ENCODE data around the gene ADPRHL1. TPM values are rescaled to one million over a fixed set of nuclear protein-coding genes. Genes with fewer than 3 reads are reported as not detected.
A peak's percentile ranks its signal among the peaks of the same experiment; 100 is the strongest.

The ADPRHL1 gene
- total RNA-seq, 1 experiment from 2014 or later = 2.7 TPM

DNA sequence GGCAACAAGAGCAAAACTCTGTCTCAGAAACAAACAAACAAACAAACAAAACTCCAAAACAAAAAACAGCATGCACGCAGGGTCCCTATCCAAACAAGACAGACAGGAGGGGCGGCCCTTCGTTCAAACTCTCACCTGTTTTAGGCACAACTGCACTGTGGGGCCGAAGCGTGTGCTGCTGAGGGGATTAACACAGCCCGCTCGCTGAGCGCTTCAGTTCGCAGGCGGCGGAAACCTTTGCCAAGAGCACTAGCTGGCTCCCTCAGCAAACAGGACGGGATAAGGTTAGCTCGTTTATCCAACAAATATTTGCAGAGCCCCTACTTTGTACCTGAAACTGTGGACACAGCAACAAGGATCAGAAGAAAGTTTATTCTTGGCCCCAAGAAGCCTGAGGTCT is 1.6 kb upstream of the ADPRHL1 start:
- Histone ChIP-seq H2BK5ac (ENCODE audit: insufficient read length, low read length) (no peak overlapping the region), H3K4me2 (ENCODE audit: insufficient read depth, insufficient read length, low read length) (no peak overlapping the region), H3K79me2 (ENCODE audit: insufficient read depth, low read length) (no peaks in the 10 kb centered on the region), H2BK12ac (ENCODE audit: insufficient read length, low read depth, low read length) (no peak overlapping the region), H3K23me2 (ENCODE audit: insufficient read length, low read depth, low read length, poor library complexity, severe bottlenecking) (no peaks in the 10 kb centered on the region), H3K4me1 (ENCODE audit: insufficient read depth, low read length) (no peaks in the 10 kb centered on the region), H3K23ac (ENCODE audit: insufficient read length, low read depth, low read length) (no peak overlapping the region), H2BK120ac (ENCODE audit: low read depth, low read length, poor library complexity, severe bottlenecking) (no peak overlapping the region), H3K56ac (ENCODE audit: insufficient read length, low read depth, low read length) (no peak overlapping the region), H2BK15ac (ENCODE audit: low read depth, low read length) (no peak overlapping the region), H4K5ac (ENCODE audit: insufficient read length, low read depth, low read length) (no peak overlapping the region), H3K4ac (ENCODE audit: low read depth, low read length) (no peak overlapping the region), H3T11ph (ENCODE audit: low read length) (no peak overlapping the region), H4K91ac (ENCODE audit: insufficient read length, low read depth, low read length) (no peak overlapping the region), H2AK5ac (ENCODE audit: insufficient read length, low read length) (no peak overlapping the region), H4K8ac (replicated peaks; ENCODE audit: insufficient read length, low read depth, low read length) (no peak overlapping the region), H3K18ac (ENCODE audit: insufficient read length, low read depth, low read length) (no peak overlapping the region), H3K27me3 (ENCODE audit: insufficient read depth, low read length) (no peaks in the 10 kb centered on the region), H2AFZ (ENCODE audit: low read length) (no peak overlapping the region), H4K20me1 (ENCODE audit: control insufficient read depth, insufficient read depth, insufficient read length) (no peaks in the 10 kb centered on the region), H3K9ac (ENCODE audit: extremely low read depth, insufficient read length, low read length) (no peak overlapping the region), H3K79me1 (ENCODE audit: insufficient read depth, low read depth, low read length, poor library complexity, severe bottlenecking) (no peaks in the 10 kb centered on the region), H3K9me3 (ENCODE audit: control insufficient read depth, low read depth, low read length) (no peaks in the 10 kb centered on the region), H3K27ac (ENCODE audit: insufficient read length, low read depth, low read length) (no peak overlapping the region), H3K14ac (ENCODE audit: insufficient read depth, low read length) (no peak overlapping the region), H2BK20ac (ENCODE audit: low read depth, low read length, poor library complexity, severe bottlenecking) (no peak overlapping the region)
- Mint-ChIP-seq H3K27ac (peak overlapping the region; percentile 33 to 77 (median 57); a peak in 3 of 7 replicates), H3K27me3 (ENCODE audit: low read depth) (peaks cover 2% of the 10 kb centered on the region; the same call in 1 of the 2 replicates), H3K9me3 (no peaks in the 10 kb centered on the region), H3K4me1 (peaks cover 4 to 11% of the 10 kb centered on the region in 2 experiments; a peak in 3 of 4 replicates), H3K36me3 (ENCODE audit: insufficient read depth in 1 of 3, low read depth in 3 of 3) (peaks cover 31 to 69% (median 60%) of the 10 kb centered on the region in 3 experiments), H3K4me3 (no peak overlapping the region)
- TF ChIP-seq, protein P1, sequence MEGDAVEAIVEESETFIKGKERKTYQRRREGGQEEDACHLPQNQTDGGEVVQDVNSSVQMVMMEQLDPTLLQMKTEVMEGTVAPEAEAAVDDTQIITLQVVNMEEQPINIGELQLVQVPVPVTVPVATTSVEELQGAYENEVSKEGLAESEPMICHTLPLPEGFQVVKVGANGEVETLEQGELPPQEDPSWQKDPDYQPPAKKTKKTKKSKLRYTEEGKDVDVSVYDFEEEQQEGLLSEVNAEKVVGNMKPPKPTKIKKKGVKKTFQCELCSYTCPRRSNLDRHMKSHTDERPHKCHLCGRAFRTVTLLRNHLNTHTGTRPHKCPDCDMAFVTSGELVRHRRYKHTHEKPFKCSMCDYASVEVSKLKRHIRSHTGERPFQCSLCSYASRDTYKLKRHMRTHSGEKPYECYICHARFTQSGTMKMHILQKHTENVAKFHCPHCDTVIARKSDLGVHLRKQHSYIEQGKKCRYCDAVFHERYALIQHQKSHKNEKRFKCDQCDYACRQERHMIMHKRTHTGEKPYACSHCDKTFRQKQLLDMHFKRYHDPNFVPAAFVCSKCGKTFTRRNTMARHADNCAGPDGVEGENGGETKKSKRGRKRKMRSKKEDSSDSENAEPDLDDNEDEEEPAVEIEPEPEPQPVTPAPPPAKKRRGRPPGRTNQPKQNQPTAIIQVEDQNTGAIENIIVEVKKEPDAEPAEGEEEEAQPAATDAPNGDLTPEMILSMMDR (conservative IDR thresholded peaks at IDR 0.05) = no peak
- whole genome bisulfite sequencing (ENCODE audit: extremely low coverage, insufficient read length, low lambda C conversion rate) = no CpG with 5 or more reads among the region's 13 CpGs
- no peak for DNase-seq
